HG02885 (cell line): ENCODE results near the gene ZEB2.

Experiments
- ATAC-seq: cut with Tn5 transposase; IDR thresholded peaks from one replicate; pipeline ENCODE4 v1.9.1; 2021; ENCODE audit warnings: mild to moderate bottlenecking; ENCODE audit not compliant: unreplicated experiment, poor library complexity

ZEB2 gene

DNA sequence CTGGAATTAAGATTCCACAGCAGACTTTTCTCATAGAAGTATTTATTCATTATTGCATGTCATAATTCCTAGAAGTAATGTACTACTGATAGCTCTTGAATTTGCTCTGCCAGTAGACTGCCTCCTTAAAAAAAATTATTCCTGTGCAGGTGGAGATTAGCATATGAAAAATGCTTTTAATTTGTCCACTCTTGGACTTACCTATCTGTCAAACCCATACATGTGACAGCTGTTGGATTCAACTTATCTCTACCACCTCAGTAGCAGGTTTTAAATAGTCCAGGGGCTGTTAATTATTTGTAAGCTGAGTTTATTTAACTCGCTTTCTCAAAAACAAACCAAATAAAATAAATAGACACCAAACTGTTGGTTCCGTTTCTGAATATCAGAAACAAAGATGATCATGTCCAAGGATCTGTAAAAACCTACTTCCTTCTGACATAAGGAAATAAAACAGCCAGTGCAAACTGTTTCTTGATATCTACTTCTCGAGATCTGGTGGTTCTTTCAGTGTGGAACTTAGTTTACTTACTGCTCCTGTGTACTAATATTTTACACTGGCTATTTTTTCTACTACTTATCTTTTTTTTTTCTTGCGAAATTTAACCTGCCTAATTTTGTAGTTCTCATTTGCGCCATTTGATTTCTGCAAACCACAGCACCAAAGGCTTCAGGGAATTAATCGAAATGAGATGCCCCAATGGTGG is 44.2 kb downstream of the ZEB2 start:
- no peak for ATAC-seq

DNA sequence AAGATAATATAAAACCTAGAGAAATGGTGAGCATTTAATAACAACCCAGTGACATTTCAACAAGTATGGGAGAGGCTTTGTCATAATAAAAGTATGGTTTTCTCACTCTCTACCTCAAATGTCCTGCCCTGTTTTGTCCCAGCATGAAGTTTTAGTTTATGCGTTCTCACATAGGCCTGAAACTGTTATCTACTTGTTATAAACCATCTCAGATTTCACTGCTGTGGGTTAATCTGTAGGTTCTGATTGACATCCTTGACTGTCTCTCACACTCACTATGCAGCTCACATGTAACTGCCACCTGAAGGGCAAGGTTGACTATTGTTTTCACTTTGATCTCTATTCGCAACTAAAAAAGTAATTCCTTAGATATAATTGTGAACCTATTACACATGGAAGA is 44.9 kb downstream of the ZEB2 start:
- no peak for ATAC-seq

DNA sequence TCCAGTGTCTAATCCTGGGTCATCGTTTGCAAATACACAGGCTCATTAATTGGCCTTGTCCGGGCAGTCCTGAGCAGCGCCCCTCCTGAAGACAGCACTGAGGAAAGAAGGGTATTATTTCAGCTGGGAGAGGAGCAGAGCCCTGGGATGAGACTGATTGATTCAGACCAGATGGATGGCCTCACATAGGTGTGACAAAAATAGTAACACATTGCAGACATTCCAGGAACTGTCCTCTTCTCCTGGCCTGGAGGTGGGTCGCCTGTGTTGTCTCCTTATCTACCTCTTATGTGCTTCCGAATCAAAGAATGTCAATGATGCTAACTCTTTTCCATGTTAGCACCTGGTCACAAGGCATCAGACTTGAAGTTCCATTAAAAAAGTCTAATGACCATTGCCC is 45.9 kb downstream of the ZEB2 start:
- ATAC-seq = no peak

DNA sequence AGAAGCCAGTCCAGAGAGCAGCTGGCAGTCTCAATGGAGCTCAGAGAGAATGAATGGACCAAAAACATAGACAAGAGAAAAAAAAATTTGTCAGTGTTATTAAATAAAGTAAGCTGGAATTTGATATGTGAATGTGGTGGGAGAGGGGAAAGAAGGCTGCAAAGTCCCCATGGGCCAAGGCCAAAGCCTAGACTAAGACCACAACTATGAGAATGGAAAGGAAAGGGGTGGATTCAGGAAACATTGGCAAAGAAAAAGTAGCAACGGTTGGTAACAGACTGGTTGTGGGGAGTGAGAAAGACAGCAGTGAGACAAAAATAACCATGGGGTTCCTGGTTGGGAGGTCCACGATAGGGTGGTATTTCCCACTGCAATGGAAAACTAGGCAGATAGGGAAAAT is 47.0 kb downstream of the ZEB2 start:
- no peak for ATAC-seq

DNA sequence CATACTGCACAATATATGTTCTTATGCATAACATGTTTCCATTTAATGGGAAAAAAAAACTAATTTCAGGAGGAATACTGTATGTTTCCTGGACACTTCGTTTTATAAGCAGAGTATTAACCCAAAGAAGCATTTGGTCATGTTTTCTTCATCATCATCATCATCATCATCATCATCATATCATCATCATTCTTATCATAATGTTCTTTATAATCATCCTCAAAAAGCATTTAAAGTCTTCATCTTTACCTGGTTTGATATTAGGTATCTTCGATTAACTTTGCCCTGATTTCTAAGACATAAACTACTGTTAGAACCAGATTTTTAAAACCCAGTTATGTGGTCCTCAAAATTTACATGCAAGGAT is 47.9 kb downstream of the ZEB2 start:
- ATAC-seq = no peak

DNA sequence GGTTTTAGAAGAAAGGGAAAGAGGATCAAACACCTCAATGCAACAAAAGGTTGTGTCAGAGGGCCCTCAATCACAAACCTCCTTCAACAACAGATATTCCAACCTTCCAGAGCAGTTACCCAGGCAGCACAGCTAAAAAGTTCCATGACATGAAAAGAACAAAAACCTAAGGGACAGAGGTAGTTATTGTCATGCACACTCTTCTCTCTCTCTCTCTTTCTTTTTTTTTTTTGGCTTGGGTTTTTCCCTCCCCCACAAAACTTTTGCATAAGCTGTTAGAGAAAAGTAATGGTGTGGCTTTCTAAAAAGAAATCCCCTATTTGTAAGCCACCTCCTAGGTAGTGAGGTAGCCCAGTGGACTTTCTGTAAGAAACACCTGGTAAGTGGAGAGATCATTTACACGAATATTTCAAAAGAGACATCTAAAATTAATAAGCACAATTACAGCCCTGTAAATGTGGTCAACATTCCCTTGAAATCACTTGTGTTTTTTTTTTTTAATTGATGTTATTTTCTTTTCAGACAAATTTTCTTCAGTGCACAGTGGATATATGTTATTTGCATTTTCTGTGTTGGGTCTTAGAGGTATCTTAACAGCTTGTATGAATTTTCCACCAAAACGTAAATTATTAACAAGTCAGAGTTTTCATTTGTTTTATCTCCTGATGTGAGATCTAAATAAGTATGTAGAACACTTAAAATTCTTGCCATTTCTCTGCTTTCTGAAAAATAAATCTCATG is 48.4 kb downstream of the ZEB2 start:
- peak; percentile 80 for ATAC-seq

DNA sequence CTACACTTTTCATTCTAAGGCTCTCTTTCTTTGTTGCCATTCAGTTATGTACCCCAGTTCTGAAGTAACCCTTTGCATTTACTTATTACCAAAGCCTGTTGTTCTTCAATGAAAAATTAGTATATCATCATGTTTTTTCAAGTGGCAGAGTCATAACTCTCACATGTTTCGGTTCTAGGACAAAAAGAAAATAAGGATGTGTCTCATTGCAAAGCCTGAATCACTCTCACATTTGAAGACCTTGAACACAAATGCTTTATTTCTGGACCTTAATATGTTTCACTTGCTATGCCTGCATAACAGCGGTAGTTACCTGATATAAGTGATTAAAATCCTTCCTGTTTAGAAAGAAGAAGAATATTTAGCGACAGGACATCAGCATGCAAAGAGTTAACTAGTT is 49.1 kb downstream of the ZEB2 start:
- no peak for ATAC-seq

DNA sequence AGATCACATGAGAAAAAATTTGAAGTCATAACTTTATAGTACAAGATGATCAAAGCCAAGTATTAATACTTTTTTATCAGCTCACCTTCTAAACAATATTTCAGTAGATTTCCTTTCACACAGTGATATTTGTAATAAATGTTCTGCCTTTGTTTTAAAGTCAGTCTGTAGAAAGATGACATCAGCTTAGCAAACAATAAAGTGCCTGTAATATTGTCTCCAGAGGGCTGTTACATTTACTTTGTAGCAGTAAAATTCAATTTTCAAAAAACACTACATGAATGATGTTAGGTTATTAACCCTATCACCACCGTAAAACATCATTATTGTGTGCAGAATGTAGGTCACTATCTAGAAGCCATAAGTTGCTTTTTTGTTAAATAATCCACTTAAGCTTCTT is 49.6 kb downstream of the ZEB2 start:
- ATAC-seq = no peak

DNA sequence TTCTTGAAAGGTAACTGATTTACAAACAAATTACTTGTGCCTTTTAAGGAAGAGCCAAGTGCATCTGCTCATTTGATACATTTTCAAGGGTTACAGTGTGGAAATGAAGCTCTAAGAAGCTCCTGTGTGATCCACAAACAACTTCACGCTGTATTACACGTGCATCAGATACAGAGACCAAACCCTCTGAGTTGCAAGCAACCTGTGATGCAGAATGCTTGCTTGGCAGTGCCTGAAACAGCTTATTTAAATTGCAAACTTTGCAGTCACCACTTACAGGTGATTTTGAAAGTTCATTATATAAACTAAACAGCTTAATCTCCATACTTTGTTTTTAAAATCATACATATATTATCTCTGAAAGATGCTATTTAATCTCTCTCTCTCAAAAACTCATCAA is 50.1 kb downstream of the ZEB2 start:
- ATAC-seq = no peak

DNA sequence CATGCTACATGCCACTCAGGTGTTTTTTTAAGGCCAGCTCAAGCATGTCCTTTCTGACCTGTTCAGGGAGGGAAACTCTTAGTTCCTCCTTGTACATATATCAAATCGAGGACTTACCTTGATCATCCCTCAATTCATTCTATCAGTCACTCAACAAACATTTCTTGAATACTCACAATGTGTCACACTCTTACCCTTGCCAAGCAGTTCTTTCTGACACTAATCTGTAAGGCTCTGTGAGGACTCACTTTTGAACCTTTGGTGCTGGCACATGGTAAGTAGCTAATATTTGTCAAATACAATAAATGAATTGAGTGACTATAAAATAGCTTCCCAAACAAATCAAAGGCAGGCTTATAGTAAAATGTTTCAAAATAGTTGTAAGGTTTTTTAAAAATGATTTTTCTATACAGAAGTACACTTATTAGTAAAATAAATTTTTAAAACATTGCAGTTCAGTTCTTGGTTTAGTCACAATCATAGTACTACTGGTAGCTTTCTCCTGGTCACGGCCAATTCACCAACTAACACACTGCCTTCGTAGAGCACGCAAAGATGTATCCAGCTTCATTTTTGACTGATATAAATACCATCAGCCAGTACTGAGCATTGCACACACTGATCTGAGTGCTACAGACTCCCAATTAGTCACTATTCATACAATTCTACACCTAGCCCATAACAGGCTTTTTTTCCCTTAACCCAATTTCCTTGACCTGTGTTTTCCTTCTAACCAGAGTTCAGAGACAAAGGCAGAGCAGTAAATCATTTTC is 50.9 kb downstream of the ZEB2 start:
- ATAC-seq = no peak

DNA sequence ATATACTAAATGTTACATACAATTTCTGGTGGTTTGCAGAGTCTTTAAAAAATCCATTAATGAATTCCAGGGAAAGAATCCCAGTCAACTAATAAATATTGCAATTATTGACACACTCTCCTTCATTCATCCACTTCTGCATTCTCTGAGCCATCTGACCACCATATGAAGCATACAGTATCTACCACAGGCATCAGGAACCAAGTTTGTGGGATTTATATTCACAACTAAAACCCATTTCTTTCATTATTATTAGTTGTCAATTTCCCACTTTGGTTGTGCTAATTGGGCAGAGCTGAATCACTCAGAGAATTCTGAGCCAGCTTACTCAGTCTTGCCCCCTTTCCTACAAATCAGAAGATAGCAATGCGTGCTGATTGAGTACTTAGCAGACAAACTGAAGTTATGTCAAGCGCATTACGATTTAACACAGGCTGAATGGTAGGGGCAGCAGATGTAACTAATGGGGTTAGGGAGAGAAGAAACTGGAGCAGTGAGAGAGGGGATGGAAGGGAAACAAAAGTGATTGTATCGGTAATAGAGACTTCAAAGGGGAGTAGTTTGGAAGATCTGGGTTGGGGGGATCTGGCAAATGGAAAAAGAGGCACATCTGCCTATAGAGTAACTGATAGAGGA is 52.3 kb downstream of the ZEB2 start:
- ATAC-seq = no peak

DNA sequence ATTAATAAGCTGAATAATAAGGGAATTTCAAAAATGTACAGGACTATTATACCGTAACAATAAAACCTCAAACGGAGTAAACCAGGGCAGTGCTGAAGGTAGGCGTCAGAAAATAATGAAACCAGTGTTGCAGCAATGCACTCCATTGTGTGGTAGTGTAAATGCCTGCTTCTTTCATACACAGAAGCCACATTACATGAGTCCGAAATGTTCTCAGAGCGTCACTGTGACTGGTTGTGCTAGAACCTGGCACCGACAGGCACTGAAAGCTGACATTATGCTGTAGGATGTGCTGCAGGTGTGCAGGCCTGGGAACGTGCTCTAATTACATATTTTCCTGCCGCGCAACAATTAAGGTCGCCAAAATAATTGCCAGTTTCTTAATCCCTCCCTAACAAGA is 53.3 kb downstream of the ZEB2 start:
- ATAC-seq = no peak

DNA sequence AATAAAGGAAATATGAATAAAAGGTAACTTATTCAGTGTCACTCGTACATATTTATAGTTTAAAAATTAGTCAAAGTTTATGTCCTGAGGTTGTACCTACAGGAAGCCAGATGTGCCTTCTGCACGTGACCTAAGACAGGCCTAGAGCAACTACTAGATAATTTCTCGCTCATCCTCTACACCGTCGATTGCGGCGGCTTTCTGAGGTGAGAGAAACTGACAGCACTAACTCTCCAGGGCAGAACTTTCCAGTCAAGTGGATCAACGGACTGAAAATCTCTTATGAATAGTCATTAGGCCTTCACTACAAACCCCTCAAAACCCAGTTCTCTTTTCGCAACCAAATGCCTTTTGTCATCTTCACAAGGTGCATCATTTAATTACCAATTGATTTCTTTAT is 54.2 kb downstream of the ZEB2 start:
- no peak for ATAC-seq

DNA sequence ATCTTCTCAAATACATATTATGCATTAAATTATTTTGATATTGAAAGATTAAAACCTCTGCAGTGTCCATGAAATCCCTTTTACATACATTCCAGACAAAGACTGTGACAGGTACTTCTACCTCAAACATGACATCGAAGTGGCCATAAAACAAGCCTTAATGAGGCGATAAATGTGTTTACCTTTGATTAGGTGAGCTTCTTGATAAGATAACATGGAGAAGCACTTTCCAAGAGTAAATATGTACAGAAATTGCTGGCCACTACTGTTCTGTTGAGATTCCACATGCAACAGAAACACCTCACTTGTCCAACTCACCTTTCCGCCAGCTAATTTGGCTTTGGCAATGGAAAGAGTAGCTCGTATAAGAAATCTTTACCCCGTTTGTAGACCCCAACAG is 55.2 kb downstream of the ZEB2 start:
- no peak for ATAC-seq

DNA sequence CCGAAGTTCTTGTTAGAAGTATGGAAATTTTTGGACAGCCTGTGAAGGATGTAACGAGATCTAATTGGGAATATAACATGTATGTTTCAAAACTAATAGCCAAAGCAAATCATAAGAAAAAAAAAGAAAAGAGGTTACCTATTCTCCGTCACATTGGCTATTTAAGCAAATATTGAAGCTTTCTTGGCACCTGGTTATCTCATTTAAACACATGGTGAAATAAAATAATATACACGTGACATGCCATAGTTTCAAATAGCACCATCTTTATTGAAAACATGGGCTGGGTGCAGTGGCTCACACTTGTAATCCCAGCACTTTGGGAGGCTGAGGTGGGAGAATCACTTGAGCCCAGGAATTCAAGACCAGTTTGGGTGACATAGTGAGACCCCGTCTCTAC is 56.7 kb downstream of the ZEB2 start:
- ATAC-seq = no peak

DNA sequence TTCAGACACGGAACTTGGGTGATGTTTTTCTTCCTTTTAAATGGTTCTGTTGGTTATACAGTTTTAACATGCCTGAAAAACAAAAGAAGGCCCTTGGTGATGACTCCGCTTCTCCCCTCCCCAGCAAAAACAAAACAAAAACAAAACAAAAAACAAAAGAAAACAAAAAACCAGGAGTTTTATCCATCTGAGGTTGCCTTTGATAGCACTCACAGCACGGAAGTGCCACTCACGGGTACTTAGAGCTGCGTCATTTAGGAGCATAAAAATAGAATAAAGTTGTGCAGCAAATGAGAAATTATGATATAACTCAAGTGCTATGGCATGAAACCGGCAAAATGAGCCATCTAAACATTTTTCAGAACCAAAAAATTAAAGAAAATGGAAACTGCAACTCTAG is 57.7 kb downstream of the ZEB2 start:
- no peak for ATAC-seq

DNA sequence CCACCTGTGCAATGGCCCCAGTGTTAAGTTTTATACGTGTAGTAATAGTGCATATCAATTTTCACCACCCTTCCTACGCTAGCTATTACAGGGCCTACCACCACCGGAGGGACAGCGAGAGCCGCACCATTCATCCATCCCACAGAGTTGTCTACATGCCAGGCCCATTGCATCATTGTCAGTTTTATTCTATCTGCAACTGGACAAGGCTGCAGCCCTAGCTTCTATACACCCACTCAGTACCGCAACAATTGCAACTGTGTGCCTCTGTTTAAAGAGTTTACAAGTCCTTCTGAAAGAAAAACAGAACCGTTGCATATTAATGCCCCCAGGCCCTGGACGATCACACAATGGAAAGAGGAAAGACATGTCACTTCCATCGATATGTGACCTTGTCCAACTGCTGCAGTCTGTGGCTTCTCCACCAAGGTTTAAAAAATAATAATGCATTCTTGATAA is 58.6 kb downstream of the ZEB2 start:
- no peak for ATAC-seq

DNA sequence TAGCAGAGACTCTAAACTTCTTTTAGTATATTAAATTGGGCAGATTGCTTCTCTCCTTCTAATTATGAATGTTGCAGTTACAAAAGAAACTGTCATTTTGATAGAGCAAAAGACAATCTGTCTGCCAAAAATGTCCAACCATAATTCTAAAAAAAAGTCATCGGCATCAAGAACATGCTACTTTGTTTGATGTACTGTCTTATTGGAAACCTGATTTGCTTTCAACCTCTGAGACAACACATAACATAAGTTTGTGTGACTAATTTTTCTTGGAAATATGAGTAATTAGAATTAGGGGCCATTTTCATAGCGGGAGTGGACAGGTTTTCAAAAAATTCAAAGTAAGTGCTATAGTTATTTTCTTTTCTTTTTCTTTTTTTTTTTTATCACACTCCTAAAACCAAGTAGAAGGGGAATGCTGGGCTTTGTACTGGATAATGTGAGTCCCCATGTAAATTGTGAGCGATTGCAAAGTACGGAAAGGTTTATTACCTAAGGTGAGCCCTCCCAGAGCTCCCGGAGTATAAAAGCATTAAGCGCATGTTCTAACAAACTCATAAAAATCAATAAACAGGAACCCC is 59.1 kb downstream of the ZEB2 start:
- ATAC-seq = no peak

DNA sequence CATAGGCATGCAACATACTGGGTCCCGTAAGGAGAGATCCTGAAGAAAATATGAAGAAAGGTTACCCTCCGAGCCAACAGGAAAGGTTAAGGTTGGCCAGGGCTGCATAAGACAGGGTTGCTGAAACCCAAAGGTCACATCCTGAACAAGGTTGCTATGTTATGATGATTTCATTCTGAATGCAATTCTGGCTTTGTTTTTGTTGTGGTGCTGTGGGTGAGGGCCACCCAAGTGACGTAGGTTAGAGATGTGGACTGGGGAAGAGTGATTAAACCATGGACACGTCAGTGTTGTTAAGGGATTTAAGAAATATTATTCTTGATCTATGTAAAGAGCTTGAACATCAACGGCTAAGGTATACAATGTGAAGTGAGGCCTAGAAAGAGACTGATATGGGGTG is 60.0 kb downstream of the ZEB2 start:
- ATAC-seq = no peak

DNA sequence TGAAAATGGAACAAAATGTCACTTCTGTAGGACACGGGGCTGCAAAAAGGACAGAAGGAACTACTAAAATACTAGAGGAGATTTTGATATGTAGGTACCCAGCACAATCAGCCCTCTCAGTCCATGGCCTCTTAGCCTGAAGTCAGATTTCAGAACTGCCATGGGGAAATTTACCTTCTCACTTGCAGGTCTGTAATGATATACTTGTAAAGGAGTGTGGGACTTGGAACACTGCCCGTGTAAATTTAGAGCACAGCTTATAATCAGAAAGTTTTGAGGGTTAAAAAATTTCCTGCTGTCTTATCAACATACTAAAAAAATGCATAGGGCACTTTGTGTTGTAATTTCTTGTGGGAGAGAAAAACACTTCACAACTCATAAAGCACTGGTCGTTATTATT is 60.6 kb downstream of the ZEB2 start:
- ATAC-seq = no peak

DNA sequence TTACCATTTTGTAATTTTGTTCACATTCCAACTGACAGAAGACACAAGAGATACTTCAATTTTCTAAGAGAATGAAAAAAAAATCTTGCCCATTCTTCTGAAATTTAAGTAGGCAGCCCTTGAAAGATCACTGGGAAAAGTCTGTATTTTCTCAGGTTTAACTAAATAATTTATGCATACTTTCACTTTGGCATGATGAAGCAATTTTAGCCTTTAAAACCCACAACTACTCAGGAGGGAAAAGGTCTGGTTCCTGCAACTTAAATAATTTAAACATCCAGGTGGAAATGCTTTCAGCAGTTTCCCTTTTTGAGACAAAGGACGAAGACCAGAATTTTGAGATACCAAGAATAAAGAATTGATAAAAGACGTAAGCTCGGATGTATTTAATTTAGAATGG is 61.4 kb downstream of the ZEB2 start:
- ATAC-seq = no peak
